ENCODE data around the gene EPHA4. TPM values are rescaled to one million over a fixed set of nuclear protein-coding genes. Genes with fewer than 3 reads are reported as not detected.

The EPHA4 gene
- total and polyA plus RNA-seq, 4 donors: 0.43 to 2.3 (median 1.1) TPM

GRCh38 chr2:221541131-221541735, 30.9 kb downstream of the EPHA4 start:
- 94% methylated on average over 6 of the region's 6 CpGs for WGBS
- TF ChIP-seq REST (IDR thresholded peaks at IDR 0.05) (no peak), YY1 (IDR thresholded peaks at IDR 0.05) (no peak), FOXA2 (IDR thresholded peaks at IDR 0.05) (no peak), JUND (IDR thresholded peaks at IDR 0.05) (no peak), CTCF (IDR thresholded peaks at IDR 0.05; ENCODE audit: low read depth, low read length, missing input control) (no peak)
- H3K4me3 ChIP-seq (ENCODE audit: low read depth in 1 of 3, low read length in 3 of 3): no peak overlapping the region
- H3K9ac ChIP-seq (ENCODE audit: low read depth in 1 of 2, low read length in 2 of 2): no peak overlapping the region
- no peaks in the 10 kb centered on the region for H3K4me1 ChIP-seq (ENCODE audit: control insufficient read depth in 4 of 4, insufficient read depth in 4 of 4, low read length in 3 of 4)
- H3K27me3 ChIP-seq (ENCODE audit: control insufficient read depth in 4 of 4, insufficient read depth in 4 of 4, low read length in 3 of 4): peaks cover 0 to 2% (median 0%) of the 10 kb centered on the region in 4 donors
- no peaks in the 10 kb centered on the region for H3K36me3 ChIP-seq (ENCODE audit: control insufficient read depth in 4 of 4, insufficient read depth in 3 of 4, low read depth in 1 of 4, low read length in 3 of 4)
- no peak for DNase-seq (ENCODE audit: low spot score)
- H3K27ac ChIP-seq (ENCODE audit: low read depth in 1 of 2, low read length in 2 of 2): no peak overlapping the region
- no peaks in the 10 kb centered on the region for H3K9me3 ChIP-seq (ENCODE audit: control insufficient read depth in 4 of 4, low read length in 3 of 4)

- no peak overlapping the region for H3K4me3 ChIP-seq (ENCODE audit: low read depth in 1 of 3, low read length in 3 of 3)
- TF ChIP-seq CTCF (IDR thresholded peaks at IDR 0.05; ENCODE audit: low read depth, low read length, missing input control): no peak
- TF ChIP-seq MAX (IDR thresholded peaks at IDR 0.05): no peak
- TF ChIP-seq SP1 (IDR thresholded peaks at IDR 0.05): no peak
- TF ChIP-seq YY1 (IDR thresholded peaks at IDR 0.05): no peak
- no peak for TF ChIP-seq REST (IDR thresholded peaks at IDR 0.05)
- no peak for TF ChIP-seq HNF4G (IDR thresholded peaks at IDR 0.05)
- no peak for TF ChIP-seq TAF1 (conservative IDR thresholded peaks at IDR 0.05)
- no peak for TF ChIP-seq RAD21 (IDR thresholded peaks at IDR 0.05)
- no peak for TF ChIP-seq GABPA (IDR thresholded peaks at IDR 0.05 in 1 of 2, conservative IDR thresholded peaks at IDR 0.05 in 1 of 2)
- no peak for TF ChIP-seq FOXA1 (IDR thresholded peaks at IDR 0.05)
- no peak for TF ChIP-seq FOXA2 (IDR thresholded peaks at IDR 0.05)
- no peak for DNase-seq (ENCODE audit: low spot score)
- H3K36me3 ChIP-seq (ENCODE audit: control insufficient read depth in 4 of 4, insufficient read depth in 3 of 4, low read depth in 1 of 4, low read length in 3 of 4): no peaks in the 10 kb centered on the region
- 88% methylated on average over 4 of the region's 4 CpGs for WGBS
- no peaks in the 10 kb centered on the region for H3K9me3 ChIP-seq (ENCODE audit: control insufficient read depth in 4 of 4, low read length in 3 of 4)
- no peak overlapping the region for H3K9ac ChIP-seq (ENCODE audit: low read depth in 1 of 2, low read length in 2 of 2)
- H3K4me1 ChIP-seq (ENCODE audit: control insufficient read depth in 4 of 4, insufficient read depth in 4 of 4, low read length in 3 of 4): no peaks in the 10 kb centered on the region
- peaks cover 0 to 2% (median 0%) of the 10 kb centered on the region in 4 donors for H3K27me3 ChIP-seq (ENCODE audit: control insufficient read depth in 4 of 4, insufficient read depth in 4 of 4, low read length in 3 of 4)
- H3K27ac ChIP-seq (ENCODE audit: low read depth in 1 of 2, low read length in 2 of 2): no peak overlapping the region
Measured at GRCh38 chr2:221539246-221539645, 32.9 kb downstream of the EPHA4 start.

Data from liver (tissue), 9 donors.